SJCRH30 (cell line): ENCODE data around the gene XYLB. TPM values are rescaled to one million over a fixed set of nuclear protein-coding genes. Genes with fewer than 3 reads are reported as not detected.
A peak's percentile ranks its signal among the peaks of the same experiment; 100 is the strongest.
"Not testable (repeated sequence)": the region's sequence is repeated elsewhere in the genome, so short reads cannot be mapped to it uniquely, and the experiment has no call there.

ENCODE experiments used
- DNase-seq, 2 experiments: peaks; one replicate each; pipeline ENCODE4 v3.0.0-alpha.2; 2015 to 2020
- H3K27ac ChIP-seq: fragments of 250-450 bp; sonication (Bioruptor Pico); 2 replicates; pipeline ENCODE4 v1.5.1; 2020; ENCODE audit warnings: mild to moderate bottlenecking, moderate library complexity
- H3K27me3 ChIP-seq: fragments of 250-450 bp; sonication (Bioruptor Pico); 2 replicates; pipeline ENCODE4 v1.5.1; 2020; ENCODE audit warnings: mild to moderate bottlenecking, moderate library complexity
- H3K36me3 ChIP-seq: fragments of 250-450 bp; sonication (Bioruptor Pico); 2 replicates; pipeline ENCODE4 v1.5.1; 2020; ENCODE audit warnings: mild to moderate bottlenecking, moderate library complexity
- H3K4me1 ChIP-seq: fragments of 250-450 bp; sonication (Bioruptor Pico); 2 replicates; pipeline ENCODE4 v1.5.1; 2020; ENCODE audit warnings: mild to moderate bottlenecking, moderate library complexity
- H3K4me3 ChIP-seq: fragments of 250-450 bp; sonication (Bioruptor Pico); 2 replicates; pipeline ENCODE4 v1.5.1; 2020; ENCODE audit warnings: mild to moderate bottlenecking, moderate library complexity
- H3K9me3 ChIP-seq: fragments of 250-450 bp; sonication (Bioruptor Pico); replicated peaks from 2 replicates; pipeline ENCODE4 v1.5.1; 2020; ENCODE audit warnings: mild to moderate bottlenecking, moderate library complexity
- total RNA-seq: library from RNA; depleted of rRNA; stranded (reverse); fragments of >200 nt; shearing (Covaris generic); gene quantifications from 2 replicates; pipeline ENCODE4 v1.2.3, GENCODE V29; 2014

Gene XYLB
- total RNA-seq, 1 experiment from 2014 or later: 2.8 TPM

GRCh38 chr3:38383156-38383875 is 36.7 kb downstream of the XYLB start:
- H3K9me3 ChIP-seq: no peaks in the 10 kb centered on the region
- H3K27ac ChIP-seq: no peak overlapping the region
- H3K4me1 ChIP-seq: no peaks in the 10 kb centered on the region
- H3K4me3 ChIP-seq: no peak overlapping the region
- no peaks in the 10 kb centered on the region for H3K27me3 ChIP-seq
- no peak for DNase-seq
- H3K36me3 ChIP-seq: no peaks in the 10 kb centered on the region

- Histone ChIP-seq H3K4me3 (no peak overlapping the region), H3K27me3 (no peaks in the 10 kb centered on the region), H3K36me3 (no peaks in the 10 kb centered on the region), H3K4me1 (no peaks in the 10 kb centered on the region), H3K9me3 (no peaks in the 10 kb centered on the region), H3K27ac (no peak overlapping the region)
- no peak for DNase-seq
Observed at GRCh38 chr3:38386992-38387750, 40.6 kb downstream of the XYLB start.

- Histone ChIP-seq H3K4me3 (no peak overlapping the region), H3K4me1 (no peaks in the 10 kb centered on the region), H3K27ac (no peak overlapping the region)
Observed at GRCh38 chr3:38387862-38388261, 41.3 kb downstream of the XYLB start.

GRCh38 chr3:38392604-38393163 is 46.1 kb downstream of the XYLB start:
- Histone ChIP-seq H3K27me3 (no peaks in the 10 kb centered on the region), H3K4me1 (no peaks in the 10 kb centered on the region), H3K4me3 (no peak overlapping the region), H3K9me3 (no peaks in the 10 kb centered on the region), H3K36me3 (no peaks in the 10 kb centered on the region), H3K27ac (no peak overlapping the region)
- no peak for DNase-seq

More at GRCh38 chr3:38387862-38388261, 41.3 kb downstream of the XYLB start:
- no peaks in the 10 kb centered on the region for H3K36me3 ChIP-seq
- no peaks in the 10 kb centered on the region for H3K9me3 ChIP-seq
- DNase-seq: no peak
- no peaks in the 10 kb centered on the region for H3K27me3 ChIP-seq

- no peak overlapping the region for H3K4me3 ChIP-seq
- no peaks in the 10 kb centered on the region for H3K4me1 ChIP-seq
- no peaks in the 10 kb centered on the region for H3K27me3 ChIP-seq
- H3K27ac ChIP-seq: no peak overlapping the region
- no peaks in the 10 kb centered on the region for H3K36me3 ChIP-seq
- no peaks in the 10 kb centered on the region for H3K9me3 ChIP-seq
- DNase-seq: no peak
Observed at GRCh38 chr3:38396239-38396638, 49.7 kb downstream of the XYLB start.

- Histone ChIP-seq H3K27ac (no peak overlapping the region), H3K36me3 (no peaks in the 10 kb centered on the region), H3K9me3 (no peaks in the 10 kb centered on the region), H3K4me3 (no peak overlapping the region), H3K27me3 (no peaks in the 10 kb centered on the region), H3K4me1 (no peaks in the 10 kb centered on the region)
- DNase-seq: no peak
Observed at GRCh38 chr3:38396861-38397260, 50.3 kb downstream of the XYLB start.

- no peak overlapping the region for H3K4me3 ChIP-seq
- DNase-seq: peak; percentile 9 to 54
- no peaks in the 10 kb centered on the region for H3K9me3 ChIP-seq
- no peaks in the 10 kb centered on the region for H3K4me1 ChIP-seq
- no peaks in the 10 kb centered on the region for H3K27me3 ChIP-seq
- no peaks in the 10 kb centered on the region for H3K36me3 ChIP-seq
- H3K27ac ChIP-seq: no peak overlapping the region
Observed at GRCh38 chr3:38397320-38397719, 50.7 kb downstream of the XYLB start.

- no peak for DNase-seq
- no peak overlapping the region for H3K4me3 ChIP-seq
- no peaks in the 10 kb centered on the region for H3K4me1 ChIP-seq
- H3K9me3 ChIP-seq: no peaks in the 10 kb centered on the region
- H3K27me3 ChIP-seq: no peaks in the 10 kb centered on the region
- H3K36me3 ChIP-seq: no peaks in the 10 kb centered on the region; the same call in 1 of the 2 replicates
- H3K27ac ChIP-seq: no peak overlapping the region
Observed at GRCh38 chr3:38401246-38401962, 54.8 kb downstream of the XYLB start.

- Histone ChIP-seq H3K36me3 (no peaks in the 10 kb centered on the region; the same call in 1 of the 2 replicates), H3K9me3 (no peaks in the 10 kb centered on the region), H3K4me3 (no peak overlapping the region), H3K27ac (no peak overlapping the region), H3K27me3 (no peaks in the 10 kb centered on the region), H3K4me1 (no peaks in the 10 kb centered on the region)
- no peak for DNase-seq
Observed at GRCh38 chr3:38404286-38404685, 57.7 kb downstream of the XYLB start.

GRCh38 chr3:38411591-38411990 is 65.0 kb downstream of the XYLB start:
- H3K9me3 ChIP-seq: no peaks in the 10 kb centered on the region
- H3K4me3 ChIP-seq: no peak overlapping the region
- no peaks in the 10 kb centered on the region for H3K36me3 ChIP-seq
- H3K4me1 ChIP-seq: no peaks in the 10 kb centered on the region
- no peak overlapping the region for H3K27ac ChIP-seq
- H3K27me3 ChIP-seq: no peaks in the 10 kb centered on the region
- DNase-seq: no peak

GRCh38 chr3:38420758-38421157 is 74.2 kb downstream of the XYLB start:
- H3K36me3 ChIP-seq, DNase-seq, H3K27ac ChIP-seq, H3K4me3 ChIP-seq, H3K9me3 ChIP-seq, H3K4me1 ChIP-seq, H3K27me3 ChIP-seq: not testable (repeated sequence)

GRCh38 chr3:38421679-38422336 is 75.2 kb downstream of the XYLB start:
- Histone ChIP-seq H3K4me3 (no peak overlapping the region), H3K36me3 (no peaks in the 10 kb centered on the region), H3K27ac (no peak overlapping the region), H3K4me1 (no peaks in the 10 kb centered on the region), H3K27me3 (no peaks in the 10 kb centered on the region), H3K9me3 (no peaks in the 10 kb centered on the region)
- DNase-seq: no peak

- H3K36me3 ChIP-seq, H3K27me3 ChIP-seq, H3K27ac ChIP-seq: not testable (repeated sequence)
Observed at GRCh38 chr3:38426798-38427426, 80.3 kb downstream of the XYLB start.

More at GRCh38 chr3:38426798-38427426, 80.3 kb downstream of the XYLB start:
- not testable (repeated sequence) for H3K4me3 ChIP-seq, H3K4me1 ChIP-seq, H3K9me3 ChIP-seq, DNase-seq
